ENCODE data around the gene PLEKHM2.
"Not testable (repeated sequence)": the region's sequence is repeated elsewhere in the genome, so short reads cannot be mapped to it uniquely, and the experiment has no call there.

Gene PLEKHM2

GRCh38 chr1:15698201-15698600 lies 14.1 kb downstream of the PLEKHM2 start:
- Histone ChIP-seq H2AFZ (ENCODE audit: low read depth, low read length) (no peak overlapping the region), H4K20me1 (ENCODE audit: insufficient read depth, low read length) (peaks cover 34% of the 10 kb centered on the region), H3K4me3 (ENCODE audit: low read depth in 1 of 2, low read length in 2 of 2) (no peak overlapping the region), H3K36me3 (ENCODE audit: insufficient read depth, low read length) (peaks cover 8% of the 10 kb centered on the region; the same call in 1 of the 2 replicates), H3K4me1 (ENCODE audit: insufficient read depth, low read length) (no peaks in the 10 kb centered on the region), H3K27ac (ENCODE audit: low read length) (no peak overlapping the region), H3K27me3 (ENCODE audit: insufficient read depth, low read length, poor library complexity) (no peaks in the 10 kb centered on the region), H3K9ac (ENCODE audit: low read depth, low read length) (no peak overlapping the region), H3K9me3 (ENCODE audit: insufficient read depth, low read length, severe bottlenecking) (no peaks in the 10 kb centered on the region), H3K79me2 (ENCODE audit: insufficient read depth, low read length) (peaks cover 60% of the 10 kb centered on the region), H3K4me2 (ENCODE audit: insufficient read depth, low read length) (no peak overlapping the region)
- ATAC-seq (ENCODE audit: insufficient read depth, low read depth) (no peak), DNase-seq (no peak)
- TF ChIP-seq CTCF (IDR thresholded peaks at IDR 0.05; ENCODE audit: borderline replicate concordance, extremely low read depth, low read length, poor library complexity, severe bottlenecking) (no peak), EZH2 (IDR thresholded peaks at IDR 0.05; ENCODE audit: borderline replicate concordance, low read depth, low read length, severe bottlenecking) (no peak)

DNA sequence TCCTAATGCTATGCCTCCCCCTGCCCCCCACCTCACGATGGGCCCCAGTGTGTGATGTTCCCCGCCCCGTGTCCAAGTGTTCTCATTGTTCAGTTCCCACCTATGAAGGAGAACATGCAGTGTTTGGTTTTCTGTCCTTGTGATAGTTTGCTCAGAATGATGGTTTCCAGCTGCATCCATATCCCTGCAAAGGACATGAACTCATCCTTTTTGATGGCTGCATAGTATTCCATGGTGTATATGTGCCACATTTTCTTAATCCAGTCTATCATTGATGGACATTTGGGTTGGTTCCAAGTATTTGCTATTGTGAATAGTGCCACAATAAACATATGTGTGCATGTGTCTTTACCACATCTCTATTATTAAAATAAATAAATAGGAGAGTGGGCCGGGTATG lies 15.2 kb downstream of the PLEKHM2 start:
- H3K27ac ChIP-seq (ENCODE audit: low read length); H2AFZ ChIP-seq (ENCODE audit: low read depth, low read length); H3K27me3 ChIP-seq (ENCODE audit: insufficient read depth, low read length, poor library complexity); H3K4me1 ChIP-seq (ENCODE audit: insufficient read depth, low read length); H3K4me2 ChIP-seq (ENCODE audit: insufficient read depth, low read length); H3K9me3 ChIP-seq (ENCODE audit: insufficient read depth, low read length, severe bottlenecking); DNase-seq; ATAC-seq (ENCODE audit: insufficient read depth, low read depth); H3K4me3 ChIP-seq (ENCODE audit: low read depth in 1 of 2, low read length in 2 of 2); H3K36me3 ChIP-seq (ENCODE audit: insufficient read depth, low read length); H3K9ac ChIP-seq (ENCODE audit: low read depth, low read length): not testable (repeated sequence)
- Histone ChIP-seq H3K79me2 (ENCODE audit: insufficient read depth, low read length) (peaks cover 56% of the 10 kb centered on the region), H4K20me1 (ENCODE audit: insufficient read depth, low read length) (peaks cover 27% of the 10 kb centered on the region)

DNA sequence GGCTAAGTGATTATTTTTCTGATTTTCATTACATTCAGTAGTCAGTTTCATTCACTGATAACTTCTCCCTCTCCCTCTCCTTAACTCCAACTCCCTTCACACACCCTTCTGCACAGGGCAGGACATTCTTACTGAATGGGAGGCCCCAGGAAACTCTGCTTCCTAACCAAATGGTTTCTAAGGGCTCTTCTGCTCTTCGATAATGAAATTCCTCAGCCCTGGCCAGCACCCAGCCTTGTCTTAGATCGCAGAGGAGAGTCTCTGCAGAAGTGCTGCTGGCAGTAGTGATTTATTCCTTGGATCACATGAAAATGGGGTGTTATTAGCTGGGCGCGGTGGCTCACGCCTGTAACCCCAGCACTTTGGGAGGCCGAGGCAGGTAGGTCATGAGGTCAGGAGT lies 16.4 kb downstream of the PLEKHM2 start:
- Histone ChIP-seq H3K9me3 (ENCODE audit: insufficient read depth, low read length, severe bottlenecking) (no peaks in the 10 kb centered on the region), H2AFZ (ENCODE audit: low read depth, low read length) (no peak overlapping the region), H3K27ac (ENCODE audit: low read length) (no peak overlapping the region), H3K36me3 (ENCODE audit: insufficient read depth, low read length) (peaks cover 17% of the 10 kb centered on the region), H3K4me3 (ENCODE audit: low read depth in 1 of 2, low read length in 2 of 2) (no peak overlapping the region), H4K20me1 (ENCODE audit: insufficient read depth, low read length) (peaks cover 31% of the 10 kb centered on the region), H3K4me2 (ENCODE audit: insufficient read depth, low read length) (no peak overlapping the region), H3K79me2 (ENCODE audit: insufficient read depth, low read length) (peaks cover 59% of the 10 kb centered on the region), H3K4me1 (ENCODE audit: insufficient read depth, low read length) (no peaks in the 10 kb centered on the region), H3K9ac (ENCODE audit: low read depth, low read length) (no peak overlapping the region), H3K27me3 (ENCODE audit: insufficient read depth, low read length, poor library complexity) (no peaks in the 10 kb centered on the region)
- ATAC-seq (ENCODE audit: insufficient read depth, low read depth) (no peak), DNase-seq (no peak)
- TF ChIP-seq CTCF (IDR thresholded peaks at IDR 0.05; ENCODE audit: borderline replicate concordance, extremely low read depth, low read length, poor library complexity, severe bottlenecking) (no peak), EZH2 (IDR thresholded peaks at IDR 0.05; ENCODE audit: borderline replicate concordance, low read depth, low read length, severe bottlenecking) (no peak)

GRCh38 chr1:15701784-15702183 lies 17.7 kb downstream of the PLEKHM2 start:
- Histone ChIP-seq H3K79me2 (ENCODE audit: insufficient read depth, low read length) (peaks cover 57% of the 10 kb centered on the region), H3K4me2 (ENCODE audit: insufficient read depth, low read length) (no peak overlapping the region), H3K4me1 (ENCODE audit: insufficient read depth, low read length) (no peaks in the 10 kb centered on the region), H3K27me3 (ENCODE audit: insufficient read depth, low read length, poor library complexity) (no peaks in the 10 kb centered on the region), H3K27ac (ENCODE audit: low read length) (no peak overlapping the region), H3K9me3 (ENCODE audit: insufficient read depth, low read length, severe bottlenecking) (no peaks in the 10 kb centered on the region), H3K9ac (ENCODE audit: low read depth, low read length) (no peak overlapping the region), H2AFZ (ENCODE audit: low read depth, low read length) (no peak overlapping the region), H3K36me3 (ENCODE audit: insufficient read depth, low read length) (peaks cover 22% of the 10 kb centered on the region), H4K20me1 (ENCODE audit: insufficient read depth, low read length) (peaks cover 32% of the 10 kb centered on the region), H3K4me3 (ENCODE audit: low read depth in 1 of 2, low read length in 2 of 2) (no peak overlapping the region)
- no peak for DNase-seq
- no peak for ATAC-seq (ENCODE audit: insufficient read depth, low read depth)
- TF ChIP-seq EZH2 (IDR thresholded peaks at IDR 0.05; ENCODE audit: borderline replicate concordance, low read depth, low read length, severe bottlenecking) (no peak), CTCF (IDR thresholded peaks at IDR 0.05; ENCODE audit: borderline replicate concordance, extremely low read depth, low read length, poor library complexity, severe bottlenecking) (no peak)

Data from DND-41 (cell line).